HG03558 (cell line): ENCODE data around the gene UGT1A9.

ENCODE experiments used
- ATAC-seq: cut with Tn5 transposase; IDR thresholded peaks from one replicate; pipeline ENCODE4 v1.9.1; 2021; ENCODE audit warnings: moderate number of reproducible peaks; ENCODE audit not compliant: unreplicated experiment; ENCODE audit errors: extremely low read depth

Gene UGT1A9

GRCh38 chr2:233754872-233755611 is 83.3 kb downstream of the UGT1A9 start:
- no peak for ATAC-seq

- ATAC-seq = no peak
Observed at GRCh38 chr2:233756429-233757081, 84.9 kb downstream of the UGT1A9 start.

- ATAC-seq = no peak
Observed at GRCh38 chr2:233758141-233758540, 86.4 kb downstream of the UGT1A9 start.

- ATAC-seq = no peak
Observed at GRCh38 chr2:233758849-233759248, 87.2 kb downstream of the UGT1A9 start.

- no peak for ATAC-seq
Observed at GRCh38 chr2:233760043-233760442, 88.3 kb downstream of the UGT1A9 start, which contains the start of gene UGT1A1. UGT1A1 (plus strand) TSS chr2:233760270; CDS start chr2:233760288, 18 bp downstream.

- no peak for ATAC-seq
Observed at GRCh38 chr2:233761040-233761769, 89.5 kb downstream of the UGT1A9 start.

GRCh38 chr2:233764264-233764663 is 92.6 kb downstream of the UGT1A9 start:
- ATAC-seq = no peak

GRCh38 chr2:233764761-233765160 is 93.1 kb downstream of the UGT1A9 start:
- ATAC-seq = no peak

- ATAC-seq = no peak
Observed at GRCh38 chr2:233766416-233766815, 94.7 kb downstream of the UGT1A9 start.

GRCh38 chr2:233768076-233768475 is 96.4 kb downstream of the UGT1A9 start:
- no peak for ATAC-seq

GRCh38 chr2:233769260-233769659 is 97.6 kb downstream of the UGT1A9 start:
- no peak for ATAC-seq

GRCh38 chr2:233772153-233772552 is 100.5 kb downstream of the UGT1A9 start:
- no peak for ATAC-seq

GRCh38 chr2:233772583-233772982 is 100.9 kb downstream of the UGT1A9 start:
- ATAC-seq = no peak

- no peak for ATAC-seq
Observed at GRCh38 chr2:233773854-233774253, 102.2 kb downstream of the UGT1A9 start.

- no peak for ATAC-seq
Observed at GRCh38 chr2:233775414-233775813, 103.7 kb downstream of the UGT1A9 start.

- no peak for ATAC-seq
Observed at GRCh38 chr2:233778030-233778429, 106.3 kb downstream of the UGT1A9 start, which contains the start of gene MROH2A. MROH2A (plus strand) TSS chr2:233778330; CDS start chr2:233779359, 1,029 bp downstream.

- no peak for ATAC-seq
Observed at GRCh38 chr2:233779722-233780121, 108.0 kb downstream of the UGT1A9 start.

GRCh38 chr2:233780771-233781170 is 109.1 kb downstream of the UGT1A9 start:
- no peak for ATAC-seq

GRCh38 chr2:233789554-233789953 is 117.9 kb downstream of the UGT1A9 start:
- no peak for ATAC-seq

GRCh38 chr2:233791151-233791882 is 119.6 kb downstream of the UGT1A9 start:
- ATAC-seq = no peak
